NCI-H2171 treated with DMSO at 0.1 percent for 48 hours (cell line): Measurements from ENCODE around the gene BLOC1S2.
A peak's percentile ranks its signal among the peaks of the same experiment; 100 is the strongest.
"Not testable (repeated sequence)": the region's sequence is repeated elsewhere in the genome, so short reads cannot be mapped to it uniquely, and the experiment has no call there.

Experiments
- DNase-seq: peaks from one replicate; lab custom pipeline; 2025; lab: John Stamatoyannopoulos, UW

BLOC1S2 gene

GRCh38 chr10:100291356-100291755 lies 4.9 kb upstream of the BLOC1S2 start:
- no peak for DNase-seq

GRCh38 chr10:100289641-100290040 lies 3.2 kb upstream of the BLOC1S2 start:
- no peak for DNase-seq

GRCh38 chr10:100288196-100288595 lies 1.7 kb upstream of the BLOC1S2 start:
- DNase-seq = no peak

DNA sequence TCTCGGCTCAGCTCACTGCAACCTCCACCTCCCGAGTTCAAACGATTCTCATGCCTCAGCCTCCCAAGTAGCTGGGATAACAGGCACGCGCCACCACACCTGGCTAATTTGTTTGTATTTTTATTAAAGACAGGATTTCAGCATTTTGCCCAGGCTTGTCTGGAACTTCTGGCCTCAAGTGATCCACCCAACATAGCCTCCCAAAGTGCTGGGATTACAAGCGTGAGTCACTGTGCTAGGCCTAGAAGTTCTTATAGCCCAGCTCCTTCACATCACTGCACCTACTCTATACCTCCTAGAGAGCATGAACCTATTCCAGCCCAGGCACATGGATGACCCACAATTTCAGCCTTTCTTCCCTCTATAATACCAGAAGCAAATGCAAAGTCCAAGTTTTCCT lies 1.3 kb upstream of the BLOC1S2 start:
- no peak for DNase-seq

DNA sequence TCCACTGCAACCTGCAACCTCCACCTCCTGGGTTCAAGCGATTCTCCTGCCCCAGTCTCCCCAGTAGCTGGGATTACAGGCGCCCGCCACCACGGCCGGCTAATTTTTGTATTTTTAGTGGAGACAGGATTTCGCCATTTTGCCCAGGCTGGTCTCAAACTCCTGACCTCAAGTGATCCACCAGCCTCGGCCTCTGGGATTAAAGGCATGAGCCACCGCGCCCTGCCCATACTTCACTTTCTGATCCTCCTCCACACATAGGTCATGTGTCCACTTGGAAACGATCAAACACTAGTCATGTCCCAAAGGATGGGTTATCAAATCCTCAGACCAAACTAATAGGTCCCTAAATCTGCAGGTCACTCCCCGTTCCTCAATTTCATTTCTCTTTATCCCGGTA lies 1.2 kb downstream of the BLOC1S2 start:
- not testable (repeated sequence) for DNase-seq

- DNase-seq = no peak
Observed at GRCh38 chr10:100282907-100283306, 3.6 kb downstream of the BLOC1S2 start.

DNA sequence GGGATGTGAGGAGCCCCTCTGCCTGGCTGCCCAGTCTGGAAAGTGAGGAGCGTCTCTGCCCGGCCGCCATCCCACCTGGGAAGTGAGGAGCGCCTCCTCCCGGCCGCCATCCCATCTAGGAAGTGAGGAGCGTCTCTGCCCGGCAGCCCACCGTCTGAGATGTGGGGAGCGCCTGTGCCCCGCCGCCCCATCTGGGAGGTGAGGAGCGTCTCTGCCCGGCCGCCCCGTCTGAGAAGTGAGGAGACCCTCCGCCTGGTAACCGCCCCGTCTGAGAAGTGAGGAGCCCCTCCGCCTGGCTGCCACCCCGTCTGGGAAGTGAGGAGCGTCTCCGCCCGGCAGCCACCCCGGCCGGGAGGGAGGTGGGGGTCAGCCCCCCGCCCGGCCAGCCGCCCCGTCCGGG lies 9.5 kb downstream of the BLOC1S2 start:
- DNase-seq = not testable (repeated sequence)

DNA sequence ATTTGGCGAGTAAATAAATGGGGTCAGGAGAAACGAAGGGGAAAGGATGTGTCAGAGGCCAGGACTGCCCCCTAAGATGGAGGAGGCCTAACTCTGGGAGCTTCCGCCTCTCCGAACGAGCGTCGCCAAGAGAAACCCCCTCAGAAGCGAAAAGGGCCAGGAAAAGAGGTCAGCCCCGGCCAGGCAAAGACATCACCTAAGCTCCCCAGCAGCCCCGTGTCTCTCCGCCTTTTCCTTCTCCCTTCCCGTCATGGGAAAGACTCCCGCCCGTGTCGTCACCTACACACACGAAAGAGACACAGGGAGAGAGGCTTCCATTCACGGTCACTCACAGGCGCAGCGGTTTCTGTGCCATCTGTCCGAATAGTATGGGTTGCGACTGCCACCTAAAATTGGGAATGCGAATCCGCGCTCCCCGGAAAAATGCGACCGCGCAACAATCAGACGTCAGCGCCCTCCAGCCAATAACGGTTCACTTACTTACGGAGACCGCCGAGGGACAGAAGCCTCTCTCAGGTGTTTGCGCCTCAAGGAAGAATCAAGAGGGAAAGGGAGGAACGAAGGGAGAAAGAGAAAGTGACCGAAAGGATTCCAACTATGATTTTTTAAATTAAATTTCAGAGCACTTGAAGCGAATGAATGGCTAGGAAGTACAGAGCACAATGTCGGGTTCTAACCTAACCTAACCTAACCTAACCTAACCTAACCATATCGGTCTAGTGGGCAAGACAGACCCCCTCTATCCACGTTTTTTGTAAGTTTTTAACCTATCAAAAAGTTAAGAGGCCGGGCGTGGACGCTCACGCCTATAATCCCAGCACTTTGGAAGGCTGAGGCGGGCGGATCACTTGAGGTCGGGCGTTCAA lies 19.0 kb downstream of the BLOC1S2 start, which contains the start of gene CWF19L1:
TSS of gene CWF19L1 (minus strand) at position 400 of the 866 bp plus-strand sequence. CDS start at position 355, 45 bp downstream.
- DNase-seq = peak; percentile 76

- DNase-seq = no peak
Observed at GRCh38 chr10:100265821-100266485, 20.5 kb downstream of the BLOC1S2 start.

GRCh38 chr10:100254191-100254590 lies 32.3 kb downstream of the BLOC1S2 start:
- no peak for DNase-seq

- no peak for DNase-seq
Observed at GRCh38 chr10:100253041-100253440, 33.4 kb downstream of the BLOC1S2 start.

GRCh38 chr10:100248820-100249219 lies 37.7 kb downstream of the BLOC1S2 start:
- no peak for DNase-seq

DNA sequence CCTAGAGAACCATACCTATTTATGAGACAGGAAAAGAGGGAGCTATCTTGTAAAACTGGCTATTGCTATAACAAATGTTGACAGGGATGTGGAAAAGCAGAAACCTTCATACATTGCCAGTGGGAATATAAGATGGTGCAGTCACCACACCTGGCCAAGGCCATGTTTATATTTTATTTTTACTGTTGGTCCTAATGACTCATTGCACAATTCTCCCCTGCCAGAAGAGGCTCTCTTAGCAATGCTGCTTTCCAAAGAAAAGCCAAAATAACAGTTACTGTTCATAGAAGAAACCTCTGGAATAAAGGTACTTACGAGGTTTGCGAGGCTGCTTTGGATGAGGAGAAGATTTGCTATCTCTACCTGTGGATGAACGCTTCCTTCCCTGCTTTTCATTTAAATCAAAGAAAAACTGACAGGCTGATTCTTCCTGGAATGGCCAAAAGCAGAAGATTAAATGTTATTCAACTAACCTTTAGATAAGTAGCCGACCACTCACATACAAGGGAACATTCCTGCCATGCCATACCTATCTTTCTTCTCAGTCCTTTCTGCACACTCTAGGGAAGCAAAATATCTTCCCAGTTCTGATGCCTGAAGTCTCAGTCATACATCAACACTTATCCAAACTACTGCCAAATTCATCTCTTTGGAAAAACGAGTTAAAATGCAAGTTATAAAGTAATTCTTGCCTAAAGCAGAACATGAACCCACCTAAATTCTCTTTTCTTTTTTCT lies 40.8 kb downstream of the BLOC1S2 start:
- no peak for DNase-seq

DNA sequence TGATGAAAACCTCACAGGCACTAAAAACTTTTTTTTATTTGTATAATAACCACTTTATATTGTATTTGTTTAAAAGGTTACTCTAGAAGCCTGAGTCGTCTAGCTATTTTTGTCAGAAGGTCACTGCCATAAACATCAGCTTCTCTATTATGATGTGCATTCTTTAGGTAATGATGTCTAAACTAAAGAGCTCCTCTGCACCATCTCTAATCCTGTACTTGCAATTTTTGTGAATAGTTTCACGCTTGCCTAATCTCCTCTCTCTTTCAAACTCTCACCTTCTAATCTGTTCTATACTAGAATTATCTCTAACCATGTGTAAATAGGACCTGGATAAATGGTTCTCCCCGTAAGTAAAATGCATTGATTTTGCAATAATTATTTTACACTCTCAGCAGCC lies 46.6 kb downstream of the BLOC1S2 start:
- DNase-seq = no peak

- no peak for DNase-seq
Observed at GRCh38 chr10:100238429-100238828, 48.1 kb downstream of the BLOC1S2 start.

GRCh38 chr10:100232101-100232500 lies 54.4 kb downstream of the BLOC1S2 start:
- no peak for DNase-seq

- no peak for DNase-seq
Observed at GRCh38 chr10:100229819-100230422, 56.6 kb downstream of the BLOC1S2 start.

DNA sequence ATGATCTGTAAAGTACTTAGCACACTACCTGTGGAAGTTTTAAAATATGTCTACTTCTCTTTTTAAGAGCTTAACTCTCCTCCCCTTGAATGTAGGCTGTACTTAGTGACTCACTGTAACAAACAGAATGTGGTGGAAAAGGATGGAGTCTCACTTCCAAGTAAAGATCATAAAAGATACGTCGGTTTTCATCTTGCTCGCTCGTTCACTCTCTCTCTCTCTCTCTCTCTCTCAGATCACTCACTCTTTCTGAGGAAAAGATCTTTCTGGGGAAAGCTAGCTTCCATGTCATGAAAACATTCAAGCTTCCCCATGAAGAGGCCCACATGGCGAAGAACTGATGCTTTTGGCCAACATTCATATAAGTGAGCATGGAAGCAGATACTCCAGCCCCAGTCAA lies 62.6 kb downstream of the BLOC1S2 start:
- DNase-seq = no peak
